Measurements from ENCODE around the gene RAD51B. TPM values are rescaled to one million over a fixed set of nuclear protein-coding genes. Genes with fewer than 3 reads are reported as not detected.

Gene RAD51B
- total and polyA plus RNA-seq, 2 of the 13 experiments (the other 11 are each of a cell fraction or from before 2014, with no cell fraction given), result 7.0 to 9.5 TPM

- FAIRE-seq (no peak), ATAC-seq (no peak)
- POLR2A ChIA-PET, result no interaction called here
These were observed 855.1 kb downstream of the RAD51B start for GRCh38 chr14:68674538-68675232.

More at GRCh38 chr14:68674538-68675232, 855.1 kb downstream of the RAD51B start:
- H3K79me2 ChIP-seq (ENCODE audit: insufficient read depth, low read length), result no peaks in the 10 kb centered on the region
- no peak for DNase-seq (ENCODE audit: low spot score)
- H3K4me3 ChIP-seq (replicated peaks in 1 of 3; ENCODE audit: insufficient read depth in 1 of 3, low read depth in 2 of 3, low read length in 3 of 3), result no peak overlapping the region
- in situ Hi-C loops (cut with HindIII; ENCODE audit: extremely low pct_ligation_motif_present, low pct_unique_long_range_greater_than_20kb) (loop anchor here (25.0 kb wide), 1 partner anchor 737 kb away; no protein-coding TSS in a partner anchor), intact Hi-C loops (cut with micrococcal nuclease; ENCODE audit: unreplicated experiment) (no loop called here)
- H3K4me1 ChIP-seq (ENCODE audit: insufficient read depth, low read length), result peaks cover 40% of the 10 kb centered on the region
- no peak overlapping the region for H3K27ac ChIP-seq (ENCODE audit: extremely low read length, insufficient read depth, low read length)
- no peaks in the 10 kb centered on the region for H4K20me1 ChIP-seq (ENCODE audit: insufficient read depth, low read length)
- TF ChIP-seq CBX2 (IDR thresholded peaks at IDR 0.05; ENCODE audit: low read depth, low read length) (no peak), CBX2 (CRISPR knock-in tag; IDR thresholded peaks at IDR 0.05; ENCODE audit: low read depth) (no peak), ZFP41 (CRISPR knock-in tag; IDR thresholded peaks at IDR 0.05; ENCODE audit: borderline replicate concordance) (no peak), TCF7L2 (IDR thresholded peaks at IDR 0.05; ENCODE audit: low read depth, low read length) (no peak), PRDM15 (CRISPR knock-in tag; IDR thresholded peaks at IDR 0.05) (no peak), ZNF326 (CRISPR knock-in tag; IDR thresholded peaks at IDR 0.05; ENCODE audit: borderline replicate concordance) (no peak), IKZF1 (IDR thresholded peaks at IDR 0.05) (no peak), PAWR (CRISPR knock-in tag; IDR thresholded peaks at IDR 0.05; ENCODE audit: borderline replicate concordance) (no peak), GMEB1 (CRISPR knock-in tag; IDR thresholded peaks at IDR 0.05; ENCODE audit: borderline replicate concordance) (no peak), NFIB (CRISPR knock-in tag; IDR thresholded peaks at IDR 0.05; ENCODE audit: borderline replicate concordance) (no peak), YY1 (IDR thresholded peaks at IDR 0.05; ENCODE audit: insufficient read depth, insufficient replicate concordance, low read depth, low read length) (no peak), ZMYM3 (CRISPR knock-in tag; IDR thresholded peaks at IDR 0.05) (no peak), SAFB2 (CRISPR knock-in tag; IDR thresholded peaks at IDR 0.05; ENCODE audit: borderline replicate concordance, low read depth) (no peak), RCOR2 (CRISPR knock-in tag; IDR thresholded peaks at IDR 0.05) (no peak)
- BruUV-seq (replicated peaks), result no TSS peak
- no peaks in the 10 kb centered on the region for H3K9me3 ChIP-seq (ENCODE audit: low read length)
- 0 out of 5 replicates have a peak, but pooled peaks cover 0 to 1% of the 10 kb centered on the region in 2 experiments for H3K27me3 ChIP-seq (ENCODE audit: control insufficient read depth in 1 of 2, insufficient read depth in 2 of 2, low read length in 2 of 2)
- no peak overlapping the region for H3K9ac ChIP-seq (ENCODE audit: insufficient read depth, low read depth, low read length)
- CTCF ChIA-PET (ENCODE audit: low intra/inter-chr PET ratio, low total read pairs), result no interaction called here
- H2AFZ ChIP-seq (ENCODE audit: low read length), result no peak overlapping the region
- no peaks in the 10 kb centered on the region for H3K36me3 ChIP-seq (replicated peaks in 1 of 2; ENCODE audit: control insufficient read depth in 1 of 2, insufficient read depth in 2 of 2, low read length in 2 of 2)
- WGBS (ENCODE audit: low lambda C conversion rate), result 78% methylated on average over 5 of the region's 5 CpGs
- no peak overlapping the region for H3K4me2 ChIP-seq (ENCODE audit: low read depth, low read length)

Measured in HepG2 (cell line).